Stomach (tissue), 9 donors: ENCODE results near the gene RPP14. TPM values are rescaled to one million over a fixed set of nuclear protein-coding genes. Genes with fewer than 3 reads are reported as not detected.

Experiments used
- DNase-seq, 2 donors: peaks; one replicate each; pipeline versions ENCODE4 v3.0.0 to v3.0.0-alpha.2; 2013 to 2019
- H3K27ac ChIP-seq, 5 donors: fragments of 200-600 bp in 4 of 5; sonication (generic) in 4 of 5; one replicate each; pipeline ENCODE4 v1.5.1; 2013 to 2019; ENCODE audit warnings: mild to moderate bottlenecking in 1 of 5, moderate library complexity in 1 of 5
- H3K27me3 ChIP-seq, 3 donors: fragments of 200-600 bp; sonication (generic); one replicate each; pipeline ENCODE4 v1.5.1; 2017 to 2019; ENCODE audit warnings: mixed run types in 1 of 3
- H3K36me3 ChIP-seq, 4 donors: fragments of 200-600 bp; sonication (generic); 1 replicate in 3 of 4; 2 replicates in 1 of 4; pipeline ENCODE4 v1.5.1; 2016 to 2019
- H3K4me1 ChIP-seq, 4 donors: fragments of 200-600 bp; sonication (generic); one replicate each; pipeline ENCODE4 v1.5.1; 2016 to 2019
- H3K4me3 ChIP-seq, 4 donors: fragments of 200-600 bp; sonication (generic) in 3 of 4; one replicate each; pipeline ENCODE4 v1.5.1; 2016 to 2019; ENCODE audit warnings: mild to moderate bottlenecking in 1 of 4
- H3K9me3 ChIP-seq, 4 donors: fragments of 200-600 bp; sonication (generic); one replicate each; pipeline ENCODE4 v1.5.1; 2016 to 2019
- CTCF ChIP-seq, 7 experiments: fragments of 450-650 bp in 4 of 7; fragments of 200-600 bp in 3 of 7; sonication (generic) in 3 of 7; IDR thresholded peaks; one replicate each; pipeline ENCODE4 v1.5.1; 2016 to 2019; ENCODE audit warnings: antibody characterized with exemption in 7 of 7, control low read depth in 2 of 7, mild to moderate bottlenecking in 1 of 7
- EP300 ChIP-seq: sonication (generic); formaldehyde crosslinking; IDR thresholded peaks from one replicate; pipeline ENCODE4 v1.6.1; 2017; ENCODE audit warnings: antibody characterized with exemption
- POLR2A ChIP-seq, 4 donors: fragments of 450-650 bp; IDR thresholded peaks; one replicate each; pipeline ENCODE4 v1.6.1; 2016; ENCODE audit warnings: antibody characterized with exemption in 4 of 4, control low read depth in 2 of 4, mild to moderate bottlenecking in 1 of 4, moderate library complexity in 1 of 4
- POLR2AphosphoS5 ChIP-seq, 3 donors: sonication (generic); formaldehyde crosslinking; IDR thresholded peaks; one replicate each; pipeline ENCODE4 v1.6.1; 2016; ENCODE audit warnings: antibody characterized with exemption in 3 of 3
- WGBS, 5 donors: extraction: QIAGEN DNeasy Blood & Tissue Kit in 3 of 5; methylation state at CpG; one replicate each; pipeline versions ENCODE4 v1.1.5 to v1.1.7; 2013 to 2018; 5-methylcytosine and 5-hydroxymethylcytosine counted together
- intact Hi-C: fragments of 100-400 bp; cut with DNase I; formaldehyde crosslinking; loops from one replicate; pipeline ENCODE4 v1.15.1; 2023; ENCODE audit warnings: low total_unique reads
- polyA plus RNA-seq, 3 donors: library from polyadenylated mRNA; stranded (reverse); fragments of 200-250 nt; gene quantifications; one replicate each; pipeline ENCODE4 v1.2.3, GENCODE V29; 2013
- total RNA-seq, 5 donors: library from RNA; depleted of rRNA; stranded (reverse); fragments of >200 nt; gene quantifications; one replicate each; pipeline versions ENCODE4 v1.1.0 to v1.2.3, GENCODE V29; 2014 to 2016
- donor health status: healthy with polysubstance abuse.
- donor health status: Bipolar disorder and iron deficiency.
- donor health status: healthy.

Gene RPP14
- total and polyA plus RNA-seq, 8 donors = 4.1 to 23.5 (median 9.9) TPM

DNA sequence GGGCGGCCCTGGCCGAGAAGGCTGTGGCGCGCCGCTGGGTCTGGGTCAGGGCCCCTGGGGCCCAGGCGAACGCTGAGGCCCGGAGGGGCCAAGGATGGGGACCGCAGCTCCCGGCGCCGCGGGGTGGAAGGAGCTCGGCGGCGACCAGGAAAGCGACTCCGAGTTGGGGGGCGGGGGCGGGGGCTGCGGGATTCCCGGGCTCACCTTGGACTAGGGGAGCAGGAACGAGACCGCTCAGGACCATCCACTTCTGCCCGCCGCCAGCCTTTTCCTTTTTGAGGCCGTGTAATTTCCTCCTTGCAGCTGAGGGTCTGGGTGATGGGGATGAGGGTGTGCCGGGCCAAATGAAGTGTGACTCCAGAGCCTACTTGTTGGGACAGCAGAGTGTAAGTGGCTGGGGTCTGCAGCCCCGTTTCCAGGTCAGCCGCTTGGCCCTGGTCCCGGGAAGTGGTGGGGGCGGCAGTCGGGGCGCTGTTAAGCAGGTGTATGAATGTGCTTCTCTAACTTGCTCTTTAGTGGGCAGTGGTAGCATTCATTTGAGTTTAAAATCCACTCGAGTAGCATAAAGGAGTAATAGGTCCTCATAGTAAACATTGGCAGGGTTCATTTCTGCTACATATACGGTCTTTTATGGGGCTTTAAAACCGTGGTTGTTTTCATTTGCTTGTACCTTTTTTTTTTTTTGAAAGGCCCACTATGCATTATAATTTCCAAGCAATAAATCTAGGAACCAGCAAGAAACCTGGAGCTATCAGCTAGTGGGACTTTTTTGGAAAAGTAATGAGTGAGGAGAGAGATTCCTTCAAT is 27.4 kb downstream of the RPP14 start:
- peak overlapping the region; percentile 71 to 86 (median 85) for H3K27ac ChIP-seq
- H3K9me3 ChIP-seq = no peaks in the 10 kb centered on the region
- no peaks in the 10 kb centered on the region for H3K36me3 ChIP-seq
- no peaks in the 10 kb centered on the region for H3K27me3 ChIP-seq
- peaks cover 10 to 55% (median 32%) of the 10 kb centered on the region in 4 donors for H3K4me1 ChIP-seq
- DNase-seq = peak; percentile 29 to 69
- intact Hi-C loops = loop anchor here (10.0 kb wide), 1 partner anchor 161 kb away; the partner anchor contains the start of gene KCTD6
- TF ChIP-seq POLR2A (IDR thresholded peaks at IDR 0.05) (no peak), POLR2AphosphoS5 (IDR thresholded peaks at IDR 0.05) (no peak), CTCF (IDR thresholded peaks at IDR 0.05) (no peak)
- 0 to 1% (median 0%) methylated on average over 9 to 37 of the region's 37 CpGs for WGBS, 5 donors
- peak overlapping the region; percentile 83 to 97 (median 92) for H3K4me3 ChIP-seq

GRCh38 chr3:58334013-58334321 is 27.9 kb downstream of the RPP14 start:
- Histone ChIP-seq H3K4me3 (peak overlapping the region; percentile 83 to 97 (median 92)), H3K9me3 (no peaks in the 10 kb centered on the region), H3K27me3 (no peaks in the 10 kb centered on the region), H3K27ac (peak overlapping the region in 4 of 5 donors; percentile 71 to 86 (median 86)), H3K36me3 (no peaks in the 10 kb centered on the region), H3K4me1 (peaks cover 10 to 56% (median 32%) of the 10 kb centered on the region in 4 donors)
- intact Hi-C loops = loop anchor here (10.0 kb wide), 1 partner anchor 161 kb away; the partner anchor contains the start of gene KCTD6
- TF ChIP-seq EP300 (no peak), CTCF (IDR thresholded peaks at IDR 0.05) (no peak), POLR2AphosphoS5 (IDR thresholded peaks at IDR 0.05) (no peak), POLR2A (IDR thresholded peaks at IDR 0.05) (no peak)
- WGBS, 5 donors = 15 to 37% (median 27%) methylated on average over 4 of the region's 4 CpGs
- DNase-seq = no peak

- H3K4me1 ChIP-seq = peaks cover 10 to 56% (median 32%) of the 10 kb centered on the region in 4 donors
- 50 to 75% (median 65%) methylated on average over 1 of the region's 1 CpG for WGBS, 5 donors
- H3K36me3 ChIP-seq = peaks cover 0 to 2% (median 0%) of the 10 kb centered on the region in 4 donors
- peak overlapping the region in 4 of 5 donors; percentile 71 to 86 (median 86) for H3K27ac ChIP-seq
- intact Hi-C loops = loop anchor here (10.0 kb wide), 1 partner anchor 160 kb away; the partner anchor contains the start of gene KCTD6
- TF ChIP-seq POLR2A (IDR thresholded peaks at IDR 0.05) (no peak), POLR2AphosphoS5 (IDR thresholded peaks at IDR 0.05) (no peak), CTCF (IDR thresholded peaks at IDR 0.05) (no peak), EP300 (no peak)
- DNase-seq = no peak
- no peaks in the 10 kb centered on the region for H3K27me3 ChIP-seq
- no peaks in the 10 kb centered on the region for H3K9me3 ChIP-seq
- H3K4me3 ChIP-seq = peak overlapping the region in 3 of 4 donors; percentile 83 to 97 (median 96)
Observed at GRCh38 chr3:58334506-58334884, 28.4 kb downstream of the RPP14 start.

DNA sequence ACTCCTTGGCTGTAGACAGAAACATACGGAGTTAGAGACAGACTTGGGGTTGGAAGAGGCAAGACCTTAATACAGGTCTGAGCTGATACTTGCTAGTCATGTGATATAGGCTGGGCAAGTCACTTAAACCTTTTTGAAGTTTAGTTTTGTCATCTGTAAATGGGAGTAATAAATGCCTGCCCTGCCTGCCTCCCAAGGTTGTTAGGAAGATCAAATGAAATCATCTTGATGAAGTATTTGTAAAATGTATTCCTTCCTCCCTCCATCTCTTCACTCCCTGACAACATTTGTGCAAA is 29.6 kb downstream of the RPP14 start:
- Histone ChIP-seq H3K9me3 (no peaks in the 10 kb centered on the region), H3K4me1 (peaks cover 10 to 56% (median 32%) of the 10 kb centered on the region in 4 donors), H3K36me3 (peaks cover 0 to 10% (median 3%) of the 10 kb centered on the region in 4 donors), H3K27me3 (no peaks in the 10 kb centered on the region), H3K27ac (peak overlapping the region; percentile 36 to 86 (median 85)), H3K4me3 (no peak overlapping the region)
- intact Hi-C loops = loop anchor here (10.0 kb wide), 1 partner anchor 159 kb away; the partner anchor contains the start of gene KCTD6
- TF ChIP-seq EP300 (no peak), POLR2AphosphoS5 (IDR thresholded peaks at IDR 0.05) (no peak), POLR2A (IDR thresholded peaks at IDR 0.05) (no peak), CTCF (IDR thresholded peaks at IDR 0.05) (no peak)
- WGBS, 5 donors = 28 to 39% (median 33%) methylated on average over 1 of the region's 1 CpG
- no peak for DNase-seq
